TTC549 (cell line): Measurements from ENCODE around the gene LAGE3.

Experiments used
- FAIRE-seq: peaks from 2 replicates; lab custom pipeline; 2012; peaks lifted over from hg19 to GRCh38; lab: Jason Lieb, UNC

The LAGE3 gene

GRCh38 chrX:154473683-154474082 is 5.4 kb downstream of the LAGE3 start:
- FAIRE-seq, result no peak

GRCh38 chrX:154472685-154473632 is 6.1 kb downstream of the LAGE3 start:
- no peak for FAIRE-seq

GRCh38 chrX:154471839-154472684 is 7.0 kb downstream of the LAGE3 start:
- FAIRE-seq, result no peak

- no peak for FAIRE-seq
Observed at GRCh38 chrX:154470914-154471568, 8.0 kb downstream of the LAGE3 start.

GRCh38 chrX:154470434-154470833 is 8.6 kb downstream of the LAGE3 start:
- no peak for FAIRE-seq

GRCh38 chrX:154469880-154470279 is 9.2 kb downstream of the LAGE3 start:
- FAIRE-seq, result no peak

- no peak for FAIRE-seq
Observed at GRCh38 chrX:154469114-154469513, 10.0 kb downstream of the LAGE3 start.

- no peak for FAIRE-seq
Observed at GRCh38 chrX:154468217-154468616, 10.9 kb downstream of the LAGE3 start.

- FAIRE-seq, result no peak
Observed at GRCh38 chrX:154467556-154467955, 11.5 kb downstream of the LAGE3 start.

GRCh38 chrX:154466907-154467306 is 12.2 kb downstream of the LAGE3 start:
- no peak for FAIRE-seq

GRCh38 chrX:154466036-154466435 is 13.0 kb downstream of the LAGE3 start:
- FAIRE-seq, result no peak

GRCh38 chrX:154465601-154466000 is 13.5 kb downstream of the LAGE3 start:
- no peak for FAIRE-seq

GRCh38 chrX:154464806-154465365 is 14.2 kb downstream of the LAGE3 start:
- no peak for FAIRE-seq

GRCh38 chrX:154463611-154464220 is 15.4 kb downstream of the LAGE3 start:
- no peak for FAIRE-seq

GRCh38 chrX:154462396-154462795 is 16.7 kb downstream of the LAGE3 start:
- FAIRE-seq, result no peak

- FAIRE-seq, result no peak
Observed at GRCh38 chrX:154460326-154460725, 18.8 kb downstream of the LAGE3 start.

- FAIRE-seq, result no peak
Observed at GRCh38 chrX:154459832-154460231, 19.2 kb downstream of the LAGE3 start.

- FAIRE-seq, result no peak
Observed at GRCh38 chrX:154458954-154459778, 19.9 kb downstream of the LAGE3 start.

GRCh38 chrX:154458116-154458953 is 20.7 kb downstream of the LAGE3 start, which contains the start of gene PLXNA3:
Gene PLXNA3 (plus strand): TSS chrX:154458281. CDS start chrX:154460184, 1,903 bp downstream.
- no peak for FAIRE-seq
